Bronchial epithelial cell (primary cell): Measurements from ENCODE around the gene ANKMY1. TPM values are rescaled to one million over a fixed set of nuclear protein-coding genes. Genes with fewer than 3 reads are reported as not detected.
A peak's percentile ranks its signal among the peaks of the same experiment; 100 is the strongest.

ENCODE experiments used
- DNase-seq: peaks from one replicate; pipeline ENCODE4 v3.0.0-alpha.2; 2010; ENCODE audit warnings: low read depth
- FAIRE-seq: peaks from 2 replicates; lab custom pipeline; 2011; peaks lifted over from hg19 to GRCh38; lab: Jason Lieb, UNC
- H3K27me3 ChIP-seq: 2 replicates; pipeline ENCODE4 v1.5.1; 2011; ENCODE audit warnings: low read length; ENCODE audit not compliant: control insufficient read depth, insufficient read depth
- H3K36me3 ChIP-seq: 2 replicates; pipeline ENCODE4 v1.5.1; 2011; ENCODE audit warnings: low read length; ENCODE audit not compliant: control insufficient read depth, insufficient read depth
- H3K4me3 ChIP-seq: 2 replicates; pipeline ENCODE4 v1.5.1; 2011; ENCODE audit warnings: mild to moderate bottlenecking, low read depth, low read length, control low read depth
- total RNA-seq: library from RNA; depleted of rRNA; stranded (reverse); fragments of >200 nt; gene quantifications from 2 replicates; pipeline ENCODE4 v1.2.1, GENCODE V29; 2014
- TF ChIP-seq, protein P1 (sequence below): IDR thresholded peaks from 2 replicates; pipeline ENCODE4 v1.5.1; 2011; ENCODE audit warnings: mild to moderate bottlenecking, moderate library complexity, low read length, control low read depth, inconsistent platforms; ENCODE audit not compliant: insufficient read depth, severe bottlenecking

The ANKMY1 gene
- total RNA-seq, 1 donor from 2014 or later = 15.8 TPM

DNA sequence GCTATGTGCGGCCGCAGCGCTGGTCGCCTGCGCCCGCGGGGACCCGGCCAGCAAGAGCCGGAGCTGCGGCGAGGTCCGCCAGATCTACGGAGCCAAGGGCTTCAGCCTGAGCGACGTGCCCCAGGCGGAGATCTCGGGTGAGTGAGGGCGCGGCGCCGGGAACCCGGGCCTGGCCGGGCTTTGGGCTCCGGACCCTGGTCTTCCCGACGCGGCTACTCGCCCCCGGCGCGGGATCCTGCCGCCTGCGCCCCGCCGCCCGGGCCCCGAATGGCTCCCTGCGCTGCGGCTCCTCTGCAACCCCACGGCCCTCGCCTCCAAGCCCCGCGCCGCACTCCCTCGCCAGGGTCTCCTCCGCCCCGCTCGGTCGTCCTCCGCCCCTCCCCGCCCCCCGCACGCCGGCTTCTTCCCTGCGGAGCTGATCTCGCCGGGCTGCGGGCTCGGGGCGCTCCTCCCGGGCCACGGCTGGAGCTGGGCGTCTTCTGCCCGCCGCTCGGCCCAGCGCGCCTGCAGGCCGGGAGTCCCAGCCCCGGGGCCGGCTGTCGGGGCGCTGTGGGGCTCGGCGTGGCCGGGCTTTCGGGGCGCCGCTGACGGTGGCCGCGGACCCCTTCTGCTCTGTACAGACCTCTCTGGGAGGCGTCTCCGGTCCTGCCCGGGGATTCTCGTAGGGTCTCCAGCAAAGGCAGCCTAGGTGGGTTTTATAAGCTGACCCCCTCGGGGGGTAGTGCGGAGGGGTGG lies 121.7 kb downstream of the ANKMY1 start:
- DNase-seq = no peak

GRCh38 chr2:240435457-240435947 lies 122.3 kb downstream of the ANKMY1 start, which contains the start of gene GPC1:
GPC1 (plus strand) TSS chr2:240435663; CDS start chr2:240435919, 256 bp downstream.
- TF ChIP-seq, protein P1, sequence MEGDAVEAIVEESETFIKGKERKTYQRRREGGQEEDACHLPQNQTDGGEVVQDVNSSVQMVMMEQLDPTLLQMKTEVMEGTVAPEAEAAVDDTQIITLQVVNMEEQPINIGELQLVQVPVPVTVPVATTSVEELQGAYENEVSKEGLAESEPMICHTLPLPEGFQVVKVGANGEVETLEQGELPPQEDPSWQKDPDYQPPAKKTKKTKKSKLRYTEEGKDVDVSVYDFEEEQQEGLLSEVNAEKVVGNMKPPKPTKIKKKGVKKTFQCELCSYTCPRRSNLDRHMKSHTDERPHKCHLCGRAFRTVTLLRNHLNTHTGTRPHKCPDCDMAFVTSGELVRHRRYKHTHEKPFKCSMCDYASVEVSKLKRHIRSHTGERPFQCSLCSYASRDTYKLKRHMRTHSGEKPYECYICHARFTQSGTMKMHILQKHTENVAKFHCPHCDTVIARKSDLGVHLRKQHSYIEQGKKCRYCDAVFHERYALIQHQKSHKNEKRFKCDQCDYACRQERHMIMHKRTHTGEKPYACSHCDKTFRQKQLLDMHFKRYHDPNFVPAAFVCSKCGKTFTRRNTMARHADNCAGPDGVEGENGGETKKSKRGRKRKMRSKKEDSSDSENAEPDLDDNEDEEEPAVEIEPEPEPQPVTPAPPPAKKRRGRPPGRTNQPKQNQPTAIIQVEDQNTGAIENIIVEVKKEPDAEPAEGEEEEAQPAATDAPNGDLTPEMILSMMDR = no peak
- peak within 1 kb of the TSS; percentile 75 for H3K4me3 ChIP-seq
- H3K36me3 ChIP-seq = peaks cover 7% of the 10 kb centered on the region
- peak; percentile 39 for DNase-seq
- no peaks in the 10 kb centered on the region for H3K27me3 ChIP-seq
- FAIRE-seq = no peak

More for the DNA sequence above, 121.7 kb downstream of the ANKMY1 start:
- TF ChIP-seq, protein P1 = no peak
- H3K36me3 ChIP-seq = peaks cover 11% of the 10 kb centered on the region
- no peak for FAIRE-seq
- H3K4me3 ChIP-seq = peak overlapping the region; percentile 75
- no peaks in the 10 kb centered on the region for H3K27me3 ChIP-seq

GRCh38 chr2:240434728-240435456 lies 122.9 kb downstream of the ANKMY1 start:
- no peak for FAIRE-seq

GRCh38 chr2:240433973-240434727 lies 123.6 kb downstream of the ANKMY1 start:
- DNase-seq (peak; percentile 98), FAIRE-seq (peak; percentile 99)
- Histone ChIP-seq H3K36me3 (peaks cover 2% of the 10 kb centered on the region), H3K27me3 (no peaks in the 10 kb centered on the region), H3K4me3 (peak overlapping the region; percentile 75)
- TF ChIP-seq, protein P1 = no peak

More at GRCh38 chr2:240434728-240435456, 122.9 kb downstream of the ANKMY1 start:
- peaks cover 5% of the 10 kb centered on the region for H3K36me3 ChIP-seq
- TF ChIP-seq, protein P1 = no peak
- no peaks in the 10 kb centered on the region for H3K27me3 ChIP-seq
- peak overlapping the region; percentile 75 for H3K4me3 ChIP-seq
- DNase-seq = peak; percentile 64
